HL-60/S4 treated with retinoic acid at 250 ng/mL for 4 days and 3 days (cell line): ENCODE results near the gene TJP1.
"Not testable (repeated sequence)": the region's sequence is repeated elsewhere in the genome, so short reads cannot be mapped to it uniquely, and the experiment has no call there.

ENCODE experiments used
- in situ Hi-C: fragments of 300-500 bp; cut with MboI; formaldehyde crosslinking; loops from 2 replicates; pipeline ENCODE4 v1.7.0; 2022; ENCODE audit warnings: low sequenced_read_pairs

TJP1 gene

GRCh38 chr15:29800491-29801366 is 21.5 kb downstream of the TJP1 start:
- in situ Hi-C loops = no loop called here

GRCh38 chr15:29799859-29800258 is 22.4 kb downstream of the TJP1 start:
- in situ Hi-C loops = no loop called here

- in situ Hi-C loops = no loop called here
These were observed 26.7 kb downstream of the TJP1 start for GRCh38 chr15:29795610-29796009.

- in situ Hi-C loops = no loop called here
These were observed 29.7 kb downstream of the TJP1 start for GRCh38 chr15:29792426-29793159.

GRCh38 chr15:29790607-29791006 is 31.7 kb downstream of the TJP1 start:
- in situ Hi-C loops = no loop called here

- in situ Hi-C loops = no loop called here
These were observed 32.4 kb downstream of the TJP1 start for GRCh38 chr15:29789871-29790270.

- in situ Hi-C loops = no loop called here
These were observed 33.7 kb downstream of the TJP1 start for GRCh38 chr15:29788433-29789034.

- in situ Hi-C loops = no loop called here
These were observed 34.5 kb downstream of the TJP1 start for GRCh38 chr15:29787767-29788166.

- in situ Hi-C loops = no loop called here
These were observed 36.6 kb downstream of the TJP1 start for GRCh38 chr15:29785642-29786041.

- in situ Hi-C loops = no loop called here
These were observed 37.1 kb downstream of the TJP1 start for GRCh38 chr15:29785136-29785535.

- in situ Hi-C loops = no loop called here
These were observed 37.9 kb downstream of the TJP1 start for GRCh38 chr15:29784413-29784812.

GRCh38 chr15:29782816-29783215 is 39.5 kb downstream of the TJP1 start:
- in situ Hi-C loops = not testable (repeated sequence)

- in situ Hi-C loops = no loop called here
These were observed 43.9 kb downstream of the TJP1 start for GRCh38 chr15:29778382-29778781.

- in situ Hi-C loops = no loop called here
These were observed 45.4 kb downstream of the TJP1 start for GRCh38 chr15:29776859-29777258.

GRCh38 chr15:29774900-29775299 is 47.4 kb downstream of the TJP1 start:
- in situ Hi-C loops = no loop called here

GRCh38 chr15:29773816-29774215 is 48.5 kb downstream of the TJP1 start:
- in situ Hi-C loops = no loop called here

GRCh38 chr15:29773000-29773399 is 49.3 kb downstream of the TJP1 start:
- in situ Hi-C loops = no loop called here

GRCh38 chr15:29770796-29771195 is 51.5 kb downstream of the TJP1 start:
- in situ Hi-C loops = no loop called here

GRCh38 chr15:29765898-29766527 is 56.3 kb downstream of the TJP1 start:
- in situ Hi-C loops = no loop called here

GRCh38 chr15:29765234-29765841 is 56.9 kb downstream of the TJP1 start:
- in situ Hi-C loops = no loop called here

- in situ Hi-C loops = no loop called here
These were observed 62.7 kb downstream of the TJP1 start for GRCh38 chr15:29759596-29759995.
